Measurements from ENCODE around the gene NANOS1. TPM values are rescaled to one million over a fixed set of nuclear protein-coding genes. Genes with fewer than 3 reads are reported as not detected.
A peak's percentile ranks its signal among the peaks of the same experiment; 100 is the strongest.

Gene NANOS1
- total and polyA plus RNA-seq, 9 of the 15 experiments (the other 6 are each of a cell fraction or from before 2014, with no cell fraction given) = 0.14 to 1.6 (median 0.83) TPM; not detected in 1

DNA sequence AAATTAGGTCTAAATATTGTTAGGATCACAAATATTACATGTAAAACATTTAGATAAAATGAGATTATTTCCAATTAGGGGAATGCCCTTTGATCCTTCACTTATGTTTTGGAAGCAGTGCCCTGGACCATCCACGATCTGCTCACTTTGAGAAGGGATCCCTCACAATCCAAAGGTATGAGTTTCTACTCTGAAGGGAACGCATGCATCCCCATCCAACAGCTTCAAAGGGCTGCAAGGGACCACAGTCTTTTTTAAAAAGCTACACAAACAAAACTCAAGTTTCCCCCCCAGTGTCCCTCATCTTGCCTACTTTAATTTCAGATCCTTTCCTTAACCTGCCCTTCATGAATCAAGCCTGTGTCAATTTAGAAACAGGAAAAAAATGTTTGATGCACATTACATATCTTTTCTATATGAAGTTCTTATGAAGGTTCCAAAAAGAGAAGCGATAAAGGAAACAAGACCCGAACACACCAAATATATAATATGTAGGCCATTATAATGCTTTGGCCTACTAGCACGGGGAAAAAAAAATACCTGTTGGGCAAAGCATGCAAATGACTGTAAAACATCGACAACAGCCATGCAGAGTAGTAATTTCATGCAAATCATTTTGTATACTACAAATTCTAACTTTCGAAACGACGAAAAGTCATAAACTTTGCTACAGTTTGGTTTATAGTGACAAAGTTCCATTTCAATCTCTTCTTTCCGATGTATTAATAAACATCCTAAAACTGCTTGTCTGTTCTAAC lies 49.1 kb downstream of the NANOS1 start:
- CTCF ChIA-PET (ENCODE audit: low intra/inter-chr PET ratio) = no interaction called here
- ATAC-seq (no peak), FAIRE-seq (no peak), DNase-seq (ENCODE audit: extremely low read depth in 1 of 4, low spot score in 3 of 4) (no peak)
- Histone ChIP-seq H2AFZ (ENCODE audit: low read depth, low read length) (no peak overlapping the region), H3K9me3 (replicated peaks; ENCODE audit: control insufficient read depth, insufficient read depth, low read depth, low read length) (no peaks in the 10 kb centered on the region), H3K79me2 (ENCODE audit: control insufficient read depth, insufficient read depth, low read length) (peaks cover 79% of the 10 kb centered on the region), H3K27me3 (ENCODE audit: control insufficient read depth in 2 of 2, insufficient read depth in 2 of 2, low read length in 2 of 2) (no peaks in the 10 kb centered on the region), H3K9ac (ENCODE audit: insufficient read depth in 1 of 2, low read depth in 2 of 2, low read length in 2 of 2) (peak overlapping the region in 1 of 2 experiments; percentile 97; a peak in 3 of 4 replicates), H3K4me3 (peak overlapping the region; percentile 92), H3K4me1 (replicated peaks in 1 of 2; ENCODE audit: control insufficient read depth in 2 of 2, insufficient read depth in 2 of 2, low read length in 2 of 2) (peaks cover 9 to 16% of the 10 kb centered on the region in 2 experiments; a peak in 4 of 5 replicates), H4K20me1 (replicated peaks; ENCODE audit: control insufficient read depth, insufficient read depth, low read length) (peaks cover 28% of the 10 kb centered on the region), H3K27ac (ENCODE audit: extremely low read depth, low read depth, low read length) (peak overlapping the region; percentile 97; the same call in 2 of the 3 replicates), H3K4me2 (ENCODE audit: insufficient read depth, low read length) (peak overlapping the region; percentile 97), H3K36me3 (ENCODE audit: control insufficient read depth, insufficient read depth, low read length) (peaks cover 37% of the 10 kb centered on the region), H3K9me1 (ENCODE audit: control insufficient read depth, insufficient read depth, low read length) (no peaks in the 10 kb centered on the region)
- no TSS peak for BruUV-seq (replicated peaks)
- 2% methylated on average over 10 of the region's 10 CpGs for WGBS (ENCODE audit: insufficient coverage, low coverage, missing lambda C conversion rate)
- in situ Hi-C loops (cut with MboI) = no loop called here
- POLR2A ChIA-PET = interaction anchor here (2.8 kb wide), 1 partner anchor 53 kb away, joined by 7 read pairs; no protein-coding TSS in a partner anchor
- no peak for TF ChIP-seq ZFP36 (IDR thresholded peaks at IDR 0.05; ENCODE audit: low read depth, low read length, partially characterized antibody)
- TF ChIP-seq ZNF695 (CRISPR knock-in tag; IDR thresholded peaks at IDR 0.05) = no peak
- TF ChIP-seq RBFOX2 (IDR thresholded peaks at IDR 0.05; ENCODE audit: low read depth, low read length) = peak; percentile 47; the same call in 1 of the 2 replicates
- TF ChIP-seq LEF1 (IDR thresholded peaks at IDR 0.05) = no peak
- TF ChIP-seq POLR2G (IDR thresholded peaks at IDR 0.05; ENCODE audit: low read depth, low read length) = 0 out of 2 replicates have a peak, but pooled peaks have one; percentile 16
- intact Hi-C loops (cut with micrococcal nuclease) = loop anchor here (5.0 kb wide), 1 partner anchor 99 kb away; the partner anchor contains the start of gene PRDX3
